OCI-LY1 (cell line): Measurements from ENCODE around the gene SSC5D.
"Not testable (repeated sequence)": the region's sequence is repeated elsewhere in the genome, so short reads cannot be mapped to it uniquely, and the experiment has no call there.

ENCODE experiments used
- H2AFZ ChIP-seq: fragments of 200-600 bp; sonication (generic), shearing (Covaris generic); 2 replicates; pipeline ENCODE4 v1.6.0; 2014; ENCODE audit warnings: antibody characterized with exemption, mild to moderate bottlenecking, low read length
- H3F3A ChIP-seq: fragments of 200-600 bp; sonication (generic), shearing (Covaris generic); 2 replicates; pipeline ENCODE4 v1.6.0; 2014; ENCODE audit warnings: mild to moderate bottlenecking, antibody characterized with exemption, low read length, moderate library complexity; ENCODE audit not compliant: insufficient read depth
- H3K27ac ChIP-seq: fragments of 200-600 bp; sonication (generic); 2 replicates; pipeline ENCODE4 v1.5.1; 2014; ENCODE audit warnings: low read length, mixed run types, mild to moderate bottlenecking, low read depth; ENCODE audit not compliant: poor library complexity, severe bottlenecking
- H3K27me3 ChIP-seq: fragments of 200-600 bp; sonication (generic); 2 replicates; pipeline ENCODE4 v1.6.0; 2014; ENCODE audit warnings: antibody characterized with exemption, mild to moderate bottlenecking, low read length, moderate library complexity; ENCODE audit not compliant: insufficient read depth
- H3K36me3 ChIP-seq: fragments of 200-600 bp; sonication (generic); 2 replicates; pipeline ENCODE4 v1.6.1; 2014; ENCODE audit warnings: mild to moderate bottlenecking, antibody characterized with exemption, low read length, moderate library complexity, mixed read lengths; ENCODE audit not compliant: insufficient read depth
- H3K4me1 ChIP-seq: fragments of 200-600 bp; sonication (generic); 2 replicates; pipeline ENCODE4 v1.5.1; 2014; ENCODE audit warnings: mild to moderate bottlenecking, low read length, moderate library complexity; ENCODE audit not compliant: insufficient read depth, severe bottlenecking
- H3K4me2 ChIP-seq: fragments of 200-600 bp; sonication (generic), shearing (Covaris generic); 2 replicates; pipeline ENCODE4 v1.6.1; 2014; ENCODE audit warnings: low read length
- H3K4me3 ChIP-seq: fragments of 200-600 bp; sonication (generic); 2 replicates; pipeline ENCODE4 v1.5.1; 2014; ENCODE audit warnings: low read length, low read depth, mild to moderate bottlenecking, mixed read lengths; ENCODE audit not compliant: poor library complexity, severe bottlenecking
- H3K79me2 ChIP-seq: fragments of 200-600 bp; shearing (Covaris generic); 2 replicates; pipeline ENCODE4 v1.6.1; 2016; ENCODE audit warnings: mixed run types, low read length, mixed read lengths; ENCODE audit not compliant: insufficient read depth
- H3K9ac ChIP-seq: fragments of 200-600 bp; sonication (generic), shearing (Covaris generic); 2 replicates; pipeline ENCODE4 v1.6.1; 2014; ENCODE audit warnings: mild to moderate bottlenecking, low read length, mixed read lengths
- H3K9me2 ChIP-seq: fragments of 200-600 bp; sonication (generic), shearing (Covaris generic); 2 replicates; pipeline ENCODE4 v1.6.1; 2014; ENCODE audit warnings: low read depth, mild to moderate bottlenecking, low read length, mixed read lengths
- H3K9me3 ChIP-seq: fragments of 200-600 bp; shearing (Covaris generic); 2 replicates; pipeline ENCODE4 v1.6.1; 2014; ENCODE audit warnings: low read length, mixed read lengths
- H4K20me1 ChIP-seq: fragments of 200-600 bp; sonication (generic), shearing (Covaris generic); 2 replicates; pipeline ENCODE4 v1.6.0; 2016; ENCODE audit warnings: mild to moderate bottlenecking, low read length; ENCODE audit not compliant: insufficient read depth
- CTCF ChIP-seq: fragments of 200-600 bp; sonication (generic), shearing (Covaris generic); IDR thresholded peaks from 2 replicates; pipeline ENCODE4 v1.5.1; 2017; ENCODE audit warnings: mild to moderate bottlenecking, antibody characterized with exemption, low read length, moderate library complexity, mixed read lengths
- EZH2 ChIP-seq: fragments of 200-600 bp; sonication (generic), shearing (Covaris generic); IDR thresholded peaks from 2 replicates; pipeline ENCODE4 v1.8.0; 2017; ENCODE audit warnings: borderline replicate concordance, mixed run types, mild to moderate bottlenecking, antibody characterized with exemption, low read length, moderate library complexity, mixed read lengths

SSC5D gene

GRCh38 chr19:55493645-55494171 lies 5.5 kb downstream of the SSC5D start:
- no peak overlapping the region for H2AFZ ChIP-seq
- no peaks in the 10 kb centered on the region for H4K20me1 ChIP-seq
- no peaks in the 10 kb centered on the region for H3F3A ChIP-seq
- H3K9me3 ChIP-seq = no peaks in the 10 kb centered on the region
- H3K36me3 ChIP-seq = no peaks in the 10 kb centered on the region
- no peaks in the 10 kb centered on the region for H3K79me2 ChIP-seq
- H3K9me2 ChIP-seq = no peaks in the 10 kb centered on the region
- H3K27ac ChIP-seq = no peak overlapping the region
- H3K4me3 ChIP-seq = no peak overlapping the region
- H3K27me3 ChIP-seq = peaks cover 10% of the 10 kb centered on the region; the same call in 1 of the 2 replicates
- TF ChIP-seq EZH2 (no peak), CTCF (no peak)
- no peak overlapping the region for H3K4me2 ChIP-seq
- no peaks in the 10 kb centered on the region for H3K4me1 ChIP-seq
- no peak overlapping the region for H3K9ac ChIP-seq

GRCh38 chr19:55494172-55494761 lies 6.0 kb downstream of the SSC5D start:
- Histone ChIP-seq H3F3A (no peaks in the 10 kb centered on the region), H2AFZ (no peak overlapping the region), H3K9me2 (no peaks in the 10 kb centered on the region), H3K27ac (no peak overlapping the region), H3K4me2 (no peak overlapping the region), H3K4me1 (no peaks in the 10 kb centered on the region), H3K9me3 (no peaks in the 10 kb centered on the region), H3K36me3 (no peaks in the 10 kb centered on the region), H3K9ac (no peak overlapping the region), H3K27me3 (peaks cover 10% of the 10 kb centered on the region; the same call in 1 of the 2 replicates), H3K4me3 (no peak overlapping the region), H4K20me1 (no peaks in the 10 kb centered on the region), H3K79me2 (no peaks in the 10 kb centered on the region)
- TF ChIP-seq CTCF = no peak
- no peak for TF ChIP-seq EZH2

GRCh38 chr19:55495646-55496349 lies 7.6 kb downstream of the SSC5D start:
- H3K4me1 ChIP-seq = no peaks in the 10 kb centered on the region
- no peaks in the 10 kb centered on the region for H3K9me3 ChIP-seq
- no peaks in the 10 kb centered on the region for H4K20me1 ChIP-seq
- no peaks in the 10 kb centered on the region for H3K79me2 ChIP-seq
- H3K27me3 ChIP-seq = 0 out of 2 replicates have a peak, but pooled peaks cover 8% of the 10 kb centered on the region
- H3K4me2 ChIP-seq = no peak overlapping the region
- H3K9me2 ChIP-seq = no peaks in the 10 kb centered on the region
- H3F3A ChIP-seq = no peaks in the 10 kb centered on the region
- no peaks in the 10 kb centered on the region for H3K36me3 ChIP-seq
- TF ChIP-seq CTCF (no peak), EZH2 (no peak)
- H3K27ac ChIP-seq = no peak overlapping the region
- H2AFZ ChIP-seq = no peak overlapping the region
- no peak overlapping the region for H3K9ac ChIP-seq
- H3K4me3 ChIP-seq = no peak overlapping the region

GRCh38 chr19:55496820-55497219 lies 8.6 kb downstream of the SSC5D start:
- not testable (repeated sequence) for H3K79me2 ChIP-seq, H3K4me3 ChIP-seq, H4K20me1 ChIP-seq, H3K9me2 ChIP-seq, H3K9me3 ChIP-seq, H3K36me3 ChIP-seq, H3K9ac ChIP-seq, H2AFZ ChIP-seq, H3K4me1 ChIP-seq, H3F3A ChIP-seq, H3K27ac ChIP-seq, H3K4me2 ChIP-seq, H3K27me3 ChIP-seq
